NT2/D1 (cell line): ENCODE measurements around the gene MBOAT1.

Experiments
- DNase-seq: peaks from one replicate; pipeline ENCODE4 v3.0.0-alpha.2; 2011; ENCODE audit warnings: low read depth, low spot score
- H3K27me3 ChIP-seq: 2 replicates; pipeline ENCODE4 v1.6.0; 2011; ENCODE audit warnings: mild to moderate bottlenecking; ENCODE audit not compliant: insufficient read length, insufficient read depth
- H3K36me3 ChIP-seq: 2 replicates; pipeline ENCODE4 v1.6.1; 2011; ENCODE audit warnings: mild to moderate bottlenecking, low read length, mixed read lengths; ENCODE audit not compliant: insufficient read depth, insufficient read length
- H3K4me1 ChIP-seq: 2 replicates; pipeline ENCODE4 v1.5.1; 2011; ENCODE audit not compliant: insufficient read depth, insufficient read length
- H3K4me3 ChIP-seq: 2 replicates; pipeline ENCODE4 v1.5.1; 2011; ENCODE audit warnings: low read depth; ENCODE audit not compliant: insufficient read length
- H3K9ac ChIP-seq: 2 replicates; pipeline ENCODE4 v1.6.0; 2011; ENCODE audit warnings: low read depth; ENCODE audit not compliant: insufficient read length
- H3K9me3 ChIP-seq: 2 replicates; pipeline ENCODE4 v1.5.1; 2011; ENCODE audit warnings: mild to moderate bottlenecking, low read length; ENCODE audit not compliant: insufficient read depth
- SUZ12 ChIP-seq: IDR thresholded peaks from 2 replicates; pipeline ENCODE4 v1.6.1; 2011; ENCODE audit not compliant: insufficient read length, insufficient read depth; ENCODE audit errors: extremely low read depth
- YY1 ChIP-seq: IDR thresholded peaks from 2 replicates; pipeline ENCODE4 v1.6.1; 2011; ENCODE audit not compliant: insufficient read length, insufficient read depth
- ZNF274 ChIP-seq: IDR thresholded peaks from 2 replicates; pipeline ENCODE4 v1.6.1; 2011; ENCODE audit warnings: mild to moderate bottlenecking, low read depth, low read length

Gene MBOAT1, protein sequence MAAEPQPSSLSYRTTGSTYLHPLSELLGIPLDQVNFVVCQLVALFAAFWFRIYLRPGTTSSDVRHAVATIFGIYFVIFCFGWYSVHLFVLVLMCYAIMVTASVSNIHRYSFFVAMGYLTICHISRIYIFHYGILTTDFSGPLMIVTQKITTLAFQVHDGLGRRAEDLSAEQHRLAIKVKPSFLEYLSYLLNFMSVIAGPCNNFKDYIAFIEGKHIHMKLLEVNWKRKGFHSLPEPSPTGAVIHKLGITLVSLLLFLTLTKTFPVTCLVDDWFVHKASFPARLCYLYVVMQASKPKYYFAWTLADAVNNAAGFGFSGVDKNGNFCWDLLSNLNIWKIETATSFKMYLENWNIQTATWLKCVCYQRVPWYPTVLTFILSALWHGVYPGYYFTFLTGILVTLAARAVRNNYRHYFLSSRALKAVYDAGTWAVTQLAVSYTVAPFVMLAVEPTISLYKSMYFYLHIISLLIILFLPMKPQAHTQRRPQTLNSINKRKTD

GRCh38 chr6:20212392-20213111 lies at the start of gene MBOAT1:
Gene MBOAT1, minus strand, starts transcription at chr6:20212469. Its CDS starts 235 bp downstream, at chr6:20212234.
- peak; percentile 49 for DNase-seq
- H3K36me3 ChIP-seq, result no peaks in the 10 kb centered on the region
- H3K9ac ChIP-seq, result peak within 1 kb of the TSS; percentile 71
- H3K4me1 ChIP-seq, result no peaks in the 10 kb centered on the region
- TF ChIP-seq YY1 (no peak), SUZ12 (no peak)
- H3K9me3 ChIP-seq, result no peaks in the 10 kb centered on the region
- peaks cover 5% of the 10 kb centered on the region for H3K27me3 ChIP-seq
- H3K4me3 ChIP-seq, result peak within 1 kb of the TSS; percentile 72

DNA sequence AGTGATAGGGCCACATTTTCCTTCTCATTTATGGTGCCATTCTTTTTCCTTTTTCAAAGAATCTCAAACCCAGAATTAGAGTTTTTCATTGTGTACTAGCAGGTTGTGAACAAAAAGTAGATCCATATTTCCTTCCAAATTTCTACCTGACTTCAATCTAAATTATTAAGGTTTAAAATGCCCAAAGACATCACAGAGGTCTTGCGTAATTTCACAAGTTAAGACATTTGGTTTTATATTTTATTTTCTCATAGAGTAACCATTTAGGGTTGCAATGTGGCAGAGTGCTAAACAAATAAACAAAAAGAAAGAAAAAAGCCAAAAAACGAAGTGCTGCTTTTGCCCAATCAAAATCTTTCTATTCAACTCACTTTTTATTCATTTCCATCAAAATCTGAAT lies 49.4 kb upstream of the MBOAT1 start:
- TF ChIP-seq SUZ12 (no peak), YY1 (no peak), ZNF274 (no peak)
- no peak overlapping the region for H3K9ac ChIP-seq
- H3K4me1 ChIP-seq, result no peaks in the 10 kb centered on the region
- H3K36me3 ChIP-seq, result no peaks in the 10 kb centered on the region
- H3K9me3 ChIP-seq, result no peaks in the 10 kb centered on the region
- DNase-seq, result no peak
- no peak overlapping the region for H3K4me3 ChIP-seq
- no peaks in the 10 kb centered on the region for H3K27me3 ChIP-seq

DNA sequence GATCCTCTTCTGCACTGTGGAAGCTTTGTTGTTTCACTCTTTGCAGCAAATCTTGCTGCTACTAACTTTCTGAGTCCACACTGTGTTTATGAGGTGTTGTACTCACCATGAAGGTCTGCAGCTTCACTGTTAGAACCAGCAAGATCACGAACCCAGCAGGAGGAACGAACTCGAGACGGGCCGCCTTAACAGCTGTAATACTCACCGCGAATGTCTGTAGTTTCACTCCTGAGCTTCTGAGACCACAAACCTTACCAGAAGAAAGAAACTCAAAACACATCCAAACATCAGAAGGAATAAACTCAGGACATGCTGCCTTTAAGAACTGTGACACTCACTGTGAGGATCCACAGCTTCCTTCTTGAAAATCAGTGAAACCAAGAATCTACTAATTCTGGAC lies 48.1 kb upstream of the MBOAT1 start:
- DNase-seq, result no peak
- H3K27me3 ChIP-seq, result no peaks in the 10 kb centered on the region
- H3K9me3 ChIP-seq, result no peaks in the 10 kb centered on the region
- no peak overlapping the region for H3K9ac ChIP-seq
- no peak for TF ChIP-seq YY1
- TF ChIP-seq SUZ12, result no peak
- no peak for TF ChIP-seq ZNF274
- H3K4me1 ChIP-seq, result no peaks in the 10 kb centered on the region
- no peaks in the 10 kb centered on the region for H3K36me3 ChIP-seq
- no peak overlapping the region for H3K4me3 ChIP-seq

GRCh38 chr6:20259316-20260049 lies 47.2 kb upstream of the MBOAT1 start:
- Histone ChIP-seq H3K4me1 (no peaks in the 10 kb centered on the region), H3K36me3 (no peaks in the 10 kb centered on the region), H3K9me3 (no peaks in the 10 kb centered on the region), H3K4me3 (no peak overlapping the region), H3K27me3 (no peaks in the 10 kb centered on the region), H3K9ac (no peak overlapping the region)
- DNase-seq, result no peak
- no peak for TF ChIP-seq YY1
- TF ChIP-seq SUZ12, result no peak
- TF ChIP-seq ZNF274, result no peak

DNA sequence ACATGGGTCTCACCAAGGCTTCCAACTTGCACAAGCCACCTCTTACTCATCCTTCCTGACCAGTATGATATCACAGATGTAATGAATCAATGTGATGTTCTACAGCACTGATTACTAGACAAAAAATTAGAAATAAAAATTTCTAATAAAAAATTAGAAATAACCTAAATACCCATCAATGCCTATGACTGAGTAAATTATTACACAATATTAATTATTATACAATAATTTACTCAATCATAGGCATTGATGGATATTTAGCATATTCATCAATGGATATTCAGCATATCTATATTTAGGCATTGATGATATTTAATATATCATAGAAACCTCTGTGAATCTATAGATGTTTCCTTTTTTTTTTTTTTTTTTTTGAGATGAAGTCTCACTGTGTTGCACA lies 43.2 kb upstream of the MBOAT1 start:
- H3K9me3 ChIP-seq, result no peaks in the 10 kb centered on the region
- TF ChIP-seq SUZ12 (no peak), YY1 (no peak), ZNF274 (no peak)
- H3K4me3 ChIP-seq, result no peak overlapping the region
- DNase-seq, result no peak
- H3K4me1 ChIP-seq, result no peaks in the 10 kb centered on the region
- H3K27me3 ChIP-seq, result no peaks in the 10 kb centered on the region
- H3K9ac ChIP-seq, result no peak overlapping the region
- no peaks in the 10 kb centered on the region for H3K36me3 ChIP-seq

- Histone ChIP-seq H3K4me3 (no peak overlapping the region), H3K27me3 (no peaks in the 10 kb centered on the region), H3K9ac (no peak overlapping the region), H3K4me1 (no peaks in the 10 kb centered on the region), H3K9me3 (no peaks in the 10 kb centered on the region), H3K36me3 (no peaks in the 10 kb centered on the region)
- no peak for DNase-seq
- no peak for TF ChIP-seq SUZ12
- no peak for TF ChIP-seq YY1
- no peak for TF ChIP-seq ZNF274
Measured at GRCh38 chr6:20254295-20254694, 42.0 kb upstream of the MBOAT1 start.

GRCh38 chr6:20253021-20253420 lies 40.8 kb upstream of the MBOAT1 start:
- no peak overlapping the region for H3K4me3 ChIP-seq
- H3K27me3 ChIP-seq, result no peaks in the 10 kb centered on the region
- no peaks in the 10 kb centered on the region for H3K9me3 ChIP-seq
- H3K4me1 ChIP-seq, result no peaks in the 10 kb centered on the region
- no peaks in the 10 kb centered on the region for H3K36me3 ChIP-seq
- no peak for DNase-seq
- no peak overlapping the region for H3K9ac ChIP-seq
- TF ChIP-seq ZNF274 (no peak), YY1 (no peak), SUZ12 (no peak)
